ENCODE results near the gene GALNS.

The GALNS gene

GRCh38 chr16:88851616-88852015, 5.1 kb downstream of the GALNS start:
- peaks cover 9% of the 10 kb centered on the region for H3K4me1 ChIP-seq (ENCODE audit: insufficient read depth, low read length)
- H3K9me3 ChIP-seq (ENCODE audit: insufficient read depth, low read length, severe bottlenecking) = no peaks in the 10 kb centered on the region
- H3K27ac ChIP-seq (ENCODE audit: low read length) = no peak overlapping the region
- ATAC-seq (ENCODE audit: insufficient read depth, low read depth) (no peak), DNase-seq (no peak)
- H2AFZ ChIP-seq (ENCODE audit: low read depth, low read length) = no peak overlapping the region
- H3K4me3 ChIP-seq (ENCODE audit: low read depth in 1 of 2, low read length in 2 of 2) = no peak overlapping the region
- H3K27me3 ChIP-seq (ENCODE audit: insufficient read depth, low read length, poor library complexity) = no peaks in the 10 kb centered on the region
- TF ChIP-seq CTCF (IDR thresholded peaks at IDR 0.05; ENCODE audit: borderline replicate concordance, extremely low read depth, low read length, poor library complexity, severe bottlenecking) (no peak), EZH2 (IDR thresholded peaks at IDR 0.05; ENCODE audit: borderline replicate concordance, low read depth, low read length, severe bottlenecking) (no peak)
- 0 out of 2 replicates have a peak, but pooled peaks cover 5% of the 10 kb centered on the region for H3K36me3 ChIP-seq (ENCODE audit: insufficient read depth, low read length)
- H3K9ac ChIP-seq (ENCODE audit: low read depth, low read length) = no peak overlapping the region
- peaks cover 14% of the 10 kb centered on the region for H4K20me1 ChIP-seq (ENCODE audit: insufficient read depth, low read length)
- H3K79me2 ChIP-seq (ENCODE audit: insufficient read depth, low read length) = peaks cover 5% of the 10 kb centered on the region; the same call in 1 of the 2 replicates
- no peak overlapping the region for H3K4me2 ChIP-seq (ENCODE audit: insufficient read depth, low read length)

- TF ChIP-seq CTCF (IDR thresholded peaks at IDR 0.05; ENCODE audit: borderline replicate concordance, extremely low read depth, low read length, poor library complexity, severe bottlenecking) = no peak
- no peak for TF ChIP-seq EZH2 (IDR thresholded peaks at IDR 0.05; ENCODE audit: borderline replicate concordance, low read depth, low read length, severe bottlenecking)
- H3K4me1 ChIP-seq (ENCODE audit: insufficient read depth, low read length) = peaks cover 2% of the 10 kb centered on the region; the same call in 1 of the 2 replicates
- no peak overlapping the region for H3K27ac ChIP-seq (ENCODE audit: low read length)
- no peak overlapping the region for H3K9ac ChIP-seq (ENCODE audit: low read depth, low read length)
- H3K27me3 ChIP-seq (ENCODE audit: insufficient read depth, low read length, poor library complexity) = no peaks in the 10 kb centered on the region
- H4K20me1 ChIP-seq (ENCODE audit: insufficient read depth, low read length) = peaks cover 12% of the 10 kb centered on the region
- DNase-seq (no peak), ATAC-seq (ENCODE audit: insufficient read depth, low read depth) (no peak)
- no peaks in the 10 kb centered on the region for H3K9me3 ChIP-seq (ENCODE audit: insufficient read depth, low read length, severe bottlenecking)
- H3K79me2 ChIP-seq (ENCODE audit: insufficient read depth, low read length) = no peaks in the 10 kb centered on the region
- H2AFZ ChIP-seq (ENCODE audit: low read depth, low read length) = no peak overlapping the region
- H3K4me3 ChIP-seq (ENCODE audit: low read depth in 1 of 2, low read length in 2 of 2) = no peak overlapping the region
- no peak overlapping the region for H3K4me2 ChIP-seq (ENCODE audit: insufficient read depth, low read length)
- H3K36me3 ChIP-seq (ENCODE audit: insufficient read depth, low read length) = 0 out of 2 replicates have a peak, but pooled peaks cover 5% of the 10 kb centered on the region
These were observed 6.1 kb downstream of the GALNS start for GRCh38 chr16:88850531-88851199.

- no peaks in the 10 kb centered on the region for H3K27me3 ChIP-seq (ENCODE audit: insufficient read depth, low read length, poor library complexity)
- TF ChIP-seq EZH2 (IDR thresholded peaks at IDR 0.05; ENCODE audit: borderline replicate concordance, low read depth, low read length, severe bottlenecking) (no peak), CTCF (IDR thresholded peaks at IDR 0.05; ENCODE audit: borderline replicate concordance, extremely low read depth, low read length, poor library complexity, severe bottlenecking) (no peak)
- no peak overlapping the region for H3K9ac ChIP-seq (ENCODE audit: low read depth, low read length)
- 0 out of 2 replicates have a peak, but pooled peaks cover 5% of the 10 kb centered on the region for H3K36me3 ChIP-seq (ENCODE audit: insufficient read depth, low read length)
- no peak for ATAC-seq (ENCODE audit: insufficient read depth, low read depth)
- no peaks in the 10 kb centered on the region for H3K9me3 ChIP-seq (ENCODE audit: insufficient read depth, low read length, severe bottlenecking)
- H3K27ac ChIP-seq (ENCODE audit: low read length) = no peak overlapping the region
- H3K79me2 ChIP-seq (ENCODE audit: insufficient read depth, low read length) = no peaks in the 10 kb centered on the region
- H3K4me1 ChIP-seq (ENCODE audit: insufficient read depth, low read length) = no peaks in the 10 kb centered on the region
- H4K20me1 ChIP-seq (ENCODE audit: insufficient read depth, low read length) = peaks cover 6% of the 10 kb centered on the region; the same call in 1 of the 2 replicates
- no peak overlapping the region for H2AFZ ChIP-seq (ENCODE audit: low read depth, low read length)
- no peak for DNase-seq
- H3K4me3 ChIP-seq (ENCODE audit: low read depth in 1 of 2, low read length in 2 of 2) = no peak overlapping the region
- H3K4me2 ChIP-seq (ENCODE audit: insufficient read depth, low read length) = no peak overlapping the region
These were observed 8.2 kb downstream of the GALNS start for GRCh38 chr16:88848557-88848956.

All from DND-41 (cell line).